Panc1 (cell line): Measurements from ENCODE around the gene MINDY4. TPM values are rescaled to one million over a fixed set of nuclear protein-coding genes. Genes with fewer than 3 reads are reported as not detected.

Experiments used
- ATAC-seq: fragments of 200-7000 bp; cut with Tn5 transposase; 2 replicates; pipeline ENCODE4 v1.9.1; 2020; ENCODE audit warnings: mild to moderate bottlenecking, moderate library complexity
- BruUV-seq: library from RNA; stranded (reverse); fragments of 400-500 nt; replicated peaks from 2 replicates; lab custom pipeline; 2021; lab: Mats Ljungman, UMichigan
- CTCF ChIA-PET: fragments of 300-600 bp; sonication (Branson Sonifier 250); formaldehyde crosslinking; loops from one replicate; lab custom pipeline; 2022; ENCODE audit warnings: antibody characterized with exemption; lab: Charles Lee
- POLR2A ChIA-PET: fragments of 300-600 bp; sonication (Branson Sonifier 250); formaldehyde crosslinking; loops from one replicate; lab custom pipeline; 2022; ENCODE audit warnings: antibody characterized with exemption; lab: Charles Lee
- DNase-seq: peaks from one replicate; pipeline ENCODE4 v3.0.0-alpha.2; 2010; ENCODE audit warnings: low read depth, low spot score
- H3K27ac ChIP-seq: 2 replicates; pipeline ENCODE4 v1.5.1; 2011; ENCODE audit warnings: mild to moderate bottlenecking, low read length, inconsistent platforms
- H3K27me3 ChIP-seq: fragments of 200-500 bp; sonication (Bioruptor generic); 2 replicates; pipeline ENCODE4 v1.6.0; 2014; ENCODE audit warnings: low read length, inconsistent platforms; ENCODE audit not compliant: control insufficient read depth, insufficient read depth
- H3K36me3 ChIP-seq: fragments of 200-500 bp; sonication (Bioruptor generic); 2 replicates; pipeline ENCODE4 v1.5.1; 2014; ENCODE audit warnings: inconsistent platforms, mild to moderate bottlenecking, low read length, moderate library complexity; ENCODE audit not compliant: control insufficient read depth, insufficient read depth
- H3K4me1 ChIP-seq: 2 replicates; pipeline ENCODE4 v1.5.1; 2011; ENCODE audit warnings: inconsistent platforms, mild to moderate bottlenecking, low read length, moderate library complexity; ENCODE audit not compliant: control insufficient read depth, insufficient read depth
- H3K4me3 ChIP-seq, 2 experiments: 2 replicates each; pipeline ENCODE4 v1.5.1; 2011 to 2012; ENCODE audit warnings: low read depth in 2 of 2, low read length in 2 of 2, mild to moderate bottlenecking in 2 of 2, inconsistent platforms in 1 of 2, moderate library complexity in 1 of 2
- H3K9me3 ChIP-seq: fragments of 200-500 bp; sonication (Bioruptor generic); 2 replicates; pipeline ENCODE4 v1.5.1; 2014; ENCODE audit warnings: low read depth, mild to moderate bottlenecking, inconsistent platforms, low read length, moderate library complexity; ENCODE audit not compliant: control insufficient read depth, insufficient read depth
- POLR2AphosphoS5 ChIP-seq: IDR thresholded peaks from 2 replicates; pipeline ENCODE4 v1.6.1; 2012; ENCODE audit warnings: mild to moderate bottlenecking, low read depth, low read length, moderate library complexity
- REST ChIP-seq, 2 experiments: IDR thresholded peaks; 2 replicates each; pipeline ENCODE4 v1.6.1; 2011 to 2012; ENCODE audit warnings: low read depth in 2 of 2, control low read depth in 1 of 2, low read length in 1 of 2, mild to moderate bottlenecking in 1 of 2, moderate library complexity in 1 of 2; ENCODE audit not compliant: insufficient read depth in 1 of 2
- SIN3A ChIP-seq: IDR thresholded peaks from 2 replicates; pipeline ENCODE4 v1.6.1; 2012; ENCODE audit warnings: low read depth, mild to moderate bottlenecking, low read length, moderate library complexity, borderline replicate concordance; ENCODE audit not compliant: insufficient read depth
- TCF7L2 ChIP-seq: IDR thresholded peaks from 2 replicates; pipeline ENCODE4 v1.6.1; 2011; ENCODE audit warnings: mild to moderate bottlenecking, low read depth, low read length, inconsistent platforms
- in situ Hi-C: cut with HindIII; loops from 2 replicates; pipeline ENCODE4 v1.10.0; 2016; ENCODE audit warnings: low sequenced_read_pairs, low pct_unique_long_range_greater_than_20kb
- intact Hi-C: fragments of 100-400 bp; cut with micrococcal nuclease; formaldehyde crosslinking; loops from one replicate; pipeline ENCODE4 v1.10.0; 2022; ENCODE audit not compliant: unreplicated experiment
- total RNA-seq: library from RNA; stranded (reverse); gene quantifications from one replicate; pipeline ENCODE4 v1.2.1, GENCODE V29; 2021; ENCODE audit not compliant: unreplicated experiment
- TF ChIP-seq, protein P1 (sequence below): fragments of 450-650 bp; IDR thresholded peaks from 2 replicates; pipeline ENCODE4 v1.5.1; 2017; ENCODE audit warnings: mild to moderate bottlenecking

The MINDY4 gene
- total RNA-seq, 1 experiment from 2014 or later: 6.2 TPM

DNA sequence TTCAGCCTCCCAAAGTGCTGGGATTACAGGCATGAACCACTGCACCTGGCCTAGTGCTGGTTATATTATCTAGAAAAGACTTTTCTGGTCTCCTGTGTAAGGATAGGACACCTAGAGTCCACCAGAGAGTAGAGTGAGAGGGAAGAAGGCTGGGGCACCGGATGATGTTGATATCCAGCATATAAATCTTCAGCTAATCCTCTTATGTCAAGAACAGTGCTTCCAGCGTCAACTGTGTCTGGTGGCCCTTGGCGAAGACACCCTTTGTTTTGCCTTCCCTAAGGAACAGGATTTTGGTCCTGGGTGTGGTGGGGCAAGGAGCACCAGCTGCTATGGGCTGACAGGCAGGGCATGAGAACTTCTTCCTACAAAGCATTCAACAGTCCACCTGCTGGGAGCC, 35.6 kb upstream of the MINDY4 start:
- peaks cover 11% of the 10 kb centered on the region for H3K27me3 ChIP-seq

DNA sequence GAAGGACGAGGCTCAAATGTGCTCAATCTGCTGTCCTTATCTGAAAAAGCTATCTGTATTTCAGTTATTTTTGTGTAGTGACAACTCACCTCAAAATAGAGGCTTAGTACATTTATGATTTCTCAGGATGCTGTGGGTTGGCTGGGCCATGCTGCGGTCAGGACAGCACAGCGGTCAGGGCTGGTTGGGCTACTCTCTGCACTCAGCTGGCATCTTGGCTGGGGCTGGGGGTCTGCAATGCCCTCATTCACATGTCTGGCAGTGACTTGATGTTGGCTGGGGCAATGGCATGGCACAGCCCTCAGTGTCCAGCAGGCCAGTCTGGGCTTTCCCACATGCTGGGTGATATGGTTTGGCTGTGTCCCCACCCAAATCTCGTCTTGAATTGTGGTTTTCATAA, 34.9 kb upstream of the MINDY4 start:
- no peak for ATAC-seq
- in situ Hi-C loops: no loop called here
- BruUV-seq: no TSS peak

More for the DNA sequence above, 35.6 kb upstream of the MINDY4 start:
- Histone ChIP-seq H3K9me3 (no peaks in the 10 kb centered on the region), H3K27ac (no peak overlapping the region), H3K4me1 (no peaks in the 10 kb centered on the region), H3K4me3 (no peak overlapping the region), H3K36me3 (no peaks in the 10 kb centered on the region)
- ChIA-PET POLR2A (no interaction called here), CTCF (interaction anchor here (0.6 kb wide), 1 partner anchor 52 kb away, joined by 3 read pairs; no protein-coding TSS in a partner anchor)
- BruUV-seq: no TSS peak
- intact Hi-C loops (loop anchor here (10.0 kb wide), 1 partner anchor 61 kb away; no protein-coding TSS in a partner anchor), in situ Hi-C loops (no loop called here)
- TF ChIP-seq REST (IDR thresholded peaks at IDR 0.05; ENCODE audit: insufficient read depth in 1 of 2, low read depth in 2 of 2, low read length in 1 of 2) (no peak), SIN3A (no peak), TCF7L2 (no peak), POLR2AphosphoS5 (no peak)
- TF ChIP-seq, protein P1, sequence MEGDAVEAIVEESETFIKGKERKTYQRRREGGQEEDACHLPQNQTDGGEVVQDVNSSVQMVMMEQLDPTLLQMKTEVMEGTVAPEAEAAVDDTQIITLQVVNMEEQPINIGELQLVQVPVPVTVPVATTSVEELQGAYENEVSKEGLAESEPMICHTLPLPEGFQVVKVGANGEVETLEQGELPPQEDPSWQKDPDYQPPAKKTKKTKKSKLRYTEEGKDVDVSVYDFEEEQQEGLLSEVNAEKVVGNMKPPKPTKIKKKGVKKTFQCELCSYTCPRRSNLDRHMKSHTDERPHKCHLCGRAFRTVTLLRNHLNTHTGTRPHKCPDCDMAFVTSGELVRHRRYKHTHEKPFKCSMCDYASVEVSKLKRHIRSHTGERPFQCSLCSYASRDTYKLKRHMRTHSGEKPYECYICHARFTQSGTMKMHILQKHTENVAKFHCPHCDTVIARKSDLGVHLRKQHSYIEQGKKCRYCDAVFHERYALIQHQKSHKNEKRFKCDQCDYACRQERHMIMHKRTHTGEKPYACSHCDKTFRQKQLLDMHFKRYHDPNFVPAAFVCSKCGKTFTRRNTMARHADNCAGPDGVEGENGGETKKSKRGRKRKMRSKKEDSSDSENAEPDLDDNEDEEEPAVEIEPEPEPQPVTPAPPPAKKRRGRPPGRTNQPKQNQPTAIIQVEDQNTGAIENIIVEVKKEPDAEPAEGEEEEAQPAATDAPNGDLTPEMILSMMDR: no peak
- ATAC-seq (no peak), DNase-seq (no peak)

More for the DNA sequence above, 34.9 kb upstream of the MINDY4 start:
- ChIA-PET CTCF (interaction anchor here (0.6 kb wide), 1 partner anchor 52 kb away, joined by 3 read pairs; no protein-coding TSS in a partner anchor), POLR2A (no interaction called here)
- no peak overlapping the region for H3K27ac ChIP-seq
- no peak for TF ChIP-seq POLR2AphosphoS5
- H3K27me3 ChIP-seq: peaks cover 8% of the 10 kb centered on the region
- no peaks in the 10 kb centered on the region for H3K36me3 ChIP-seq
- intact Hi-C loops: loop anchor here (10.0 kb wide), 1 partner anchor 61 kb away; no protein-coding TSS in a partner anchor
- no peaks in the 10 kb centered on the region for H3K9me3 ChIP-seq
- no peak for DNase-seq
- H3K4me1 ChIP-seq: no peaks in the 10 kb centered on the region
- no peak overlapping the region for H3K4me3 ChIP-seq
